GM12878 (cell line): ENCODE measurements around the gene PREP. TPM values are rescaled to one million over a fixed set of nuclear protein-coding genes. Genes with fewer than 3 reads are reported as not detected.

ENCODE experiments used
- ATAC-seq: fragments of 200-7000 bp; cut with Tn5 transposase; 3 replicates; pipeline ENCODE4 v1.9.1; 2020; ENCODE audit warnings: mild to moderate bottlenecking, moderate library complexity
- BruUV-seq: library from RNA; stranded (reverse); fragments of 400-500 nt; replicated peaks from 2 replicates; lab custom pipeline; 2021; lab: Mats Ljungman, UMichigan
- CTCF ChIA-PET: fragments of 300-600 bp; sonication (Branson Sonifier 250); formaldehyde crosslinking; extraction: SDS; loops from one replicate; lab custom pipeline; 2021; ENCODE audit warnings: inconsistent platforms; lab: Yijun Ruan, JAX
- POLR2A ChIA-PET: fragments of 350-600 bp; formaldehyde crosslinking; extraction: SDS; loops from one replicate; lab custom pipeline; 2021; ENCODE audit warnings: inconsistent platforms; lab: Charles Lee
- RAD21 ChIA-PET: fragments of 300-600 bp; sonication (Branson Sonifier 250); formaldehyde crosslinking; loops from one replicate; lab custom pipeline; 2023; ENCODE audit warnings: antibody characterized with exemption; ENCODE audit not compliant: unreplicated experiment; lab: Charles Lee
- SMC1A ChIA-PET: fragments of 300-600 bp; sonication (Branson Sonifier 250); formaldehyde crosslinking; loops from one replicate; lab custom pipeline; 2023; ENCODE audit not compliant: unreplicated experiment, uncharacterized antibody; lab: Charles Lee
- DNase-seq: peaks from one replicate; pipeline ENCODE4 v3.0.0-alpha.2; 2011; ENCODE audit warnings: low read depth, low spot score
- FAIRE-seq: peaks from 3 replicates; lab custom pipeline; 2011; peaks lifted over from hg19 to GRCh38; lab: Jason Lieb, UNC
- H2AFZ ChIP-seq: 2 replicates; pipeline ENCODE4 v1.6.0; 2011; ENCODE audit warnings: low read depth, low read length, control low read depth; ENCODE audit not compliant: control insufficient read depth
- H3K27ac ChIP-seq: 2 replicates; pipeline ENCODE4 v1.5.1; 2011; ENCODE audit warnings: control low read depth; ENCODE audit not compliant: control insufficient read depth, insufficient read depth
- H3K27me3 ChIP-seq, 2 experiments: replicated peaks in 1 of 2; 2 replicates each; pipeline versions ENCODE4 v1.6.0 to v1.6.1; 2011; ENCODE audit warnings: low read length in 1 of 2; ENCODE audit not compliant: control insufficient read depth in 2 of 2, insufficient read depth in 2 of 2
- H3K36me3 ChIP-seq, 2 experiments: 2 replicates each; pipeline ENCODE4 v1.5.1; 2011; ENCODE audit warnings: low read length in 1 of 2; ENCODE audit not compliant: control insufficient read depth in 2 of 2, insufficient read depth in 2 of 2
- H3K4me1 ChIP-seq: 2 replicates; pipeline ENCODE4 v1.6.1; 2011; ENCODE audit warnings: mild to moderate bottlenecking, low read length, moderate library complexity, mixed read lengths; ENCODE audit not compliant: control insufficient read depth, insufficient read depth
- H3K4me2 ChIP-seq: 2 replicates; pipeline ENCODE4 v1.6.0; 2011; ENCODE audit warnings: control low read depth; ENCODE audit not compliant: control insufficient read depth, insufficient read depth
- H3K4me3 ChIP-seq: fragments of 200-600 bp; sonication (generic); 2 replicates; pipeline ENCODE4 v1.5.1; 2016
- H3K79me2 ChIP-seq: 2 replicates; pipeline ENCODE4 v1.6.0; 2011; ENCODE audit warnings: low read length; ENCODE audit not compliant: control insufficient read depth, insufficient read depth
- H3K9ac ChIP-seq: 2 replicates; pipeline ENCODE4 v1.8.0; 2011; ENCODE audit warnings: low read length, control low read depth, mixed read lengths; ENCODE audit not compliant: control insufficient read depth, insufficient read depth
- H3K9me3 ChIP-seq: replicated peaks from 3 replicates; pipeline ENCODE4 v1.5.1; 2011; ENCODE audit warnings: mild to moderate bottlenecking, low read length; ENCODE audit not compliant: control insufficient read depth, insufficient read depth
- H4K20me1 ChIP-seq: 2 replicates; pipeline ENCODE4 v1.6.0; 2011; ENCODE audit not compliant: control insufficient read depth, insufficient read depth
- ASH2L ChIP-seq: fragments of 300-600, 200-600 bp; sonication (generic); IDR thresholded peaks from 2 replicates; pipeline ENCODE4 v1.6.1; 2017; ENCODE audit warnings: low read depth, mild to moderate bottlenecking, borderline replicate concordance
- CHD2 ChIP-seq: IDR thresholded peaks from 2 replicates; pipeline ENCODE4 v1.6.1; 2011; ENCODE audit warnings: low read depth, low read length, improper control_type of control experiment, borderline replicate concordance
- CHD4 ChIP-seq: fragments of 200-600 bp; sonication (generic); IDR thresholded peaks from 2 replicates; pipeline ENCODE4 v1.6.1; 2016; ENCODE audit warnings: mild to moderate bottlenecking
- KDM1A ChIP-seq: fragments of 200-600 bp; sonication (generic); IDR thresholded peaks from 2 replicates; pipeline ENCODE4 v1.6.1; 2016; ENCODE audit warnings: borderline replicate concordance
- NFYA ChIP-seq: IDR thresholded peaks from 2 replicates; pipeline ENCODE4 v1.6.1; 2011; ENCODE audit warnings: low read depth, mild to moderate bottlenecking, low read length, improper control_type of control experiment, borderline replicate concordance
- NR2C2 ChIP-seq: IDR thresholded peaks from 2 replicates; pipeline ENCODE4 v1.6.1; 2011; ENCODE audit warnings: borderline replicate concordance, low read depth; ENCODE audit not compliant: control insufficient read depth, insufficient read length
- NR2F1 ChIP-seq: fragments of 450-650 bp; conservative IDR thresholded peaks from 2 replicates; pipeline ENCODE4 v1.6.1; 2017; ENCODE audit warnings: mild to moderate bottlenecking
- NRF1 ChIP-seq: conservative IDR thresholded peaks from 2 replicates; pipeline ENCODE4 v1.6.1; 2011; ENCODE audit warnings: mild to moderate bottlenecking, low read depth, low read length, improper control_type of control experiment
- PRDM15 ChIP-seq: fragments of 450-650 bp; formaldehyde crosslinking; IDR thresholded peaks from 2 replicates; pipeline ENCODE4 v1.4.0; 2020; ENCODE audit warnings: mild to moderate bottlenecking, moderate library complexity
- RB1 ChIP-seq: fragments of 450-650 bp; formaldehyde crosslinking; IDR thresholded peaks from 2 replicates; pipeline ENCODE4 v1.6.1; 2017; ENCODE audit warnings: mild to moderate bottlenecking, borderline replicate concordance
- RCOR1 ChIP-seq: conservative IDR thresholded peaks from 2 replicates; pipeline ENCODE4 v1.6.1; 2012; ENCODE audit warnings: low read depth, low read length, improper control_type of control experiment
- SUPT20H ChIP-seq: IDR thresholded peaks from 2 replicates; pipeline ENCODE4 v1.6.1; 2011; ENCODE audit warnings: low read depth, mild to moderate bottlenecking, low read length, moderate library complexity, borderline replicate concordance; ENCODE audit not compliant: control insufficient read depth
- ZBED1 ChIP-seq: IDR thresholded peaks from 2 replicates; pipeline ENCODE4 v1.6.1; 2016; ENCODE audit warnings: borderline replicate concordance
- ZBTB40 ChIP-seq: fragments of 450-650 bp; IDR thresholded peaks from 2 replicates; pipeline ENCODE4 v1.6.1; 2016; ENCODE audit warnings: mild to moderate bottlenecking, moderate library complexity, borderline replicate concordance
- ZNF217 ChIP-seq: fragments of 450-650 bp; IDR thresholded peaks from 2 replicates; pipeline ENCODE4 v1.6.1; 2017; ENCODE audit warnings: antibody characterized with exemption, mild to moderate bottlenecking
- ZSCAN29 ChIP-seq: fragments of 450-650 bp; IDR thresholded peaks from 2 replicates; pipeline ENCODE4 v1.6.1; 2017; ENCODE audit warnings: mild to moderate bottlenecking, moderate library complexity
- WGBS: methylation state at CpG from one replicate; pipeline ENCODE4 v1.1.6; 2016; ENCODE audit warnings: low lambda C conversion rate; ENCODE audit not compliant: insufficient replicate concordance, insufficient coverage; ENCODE audit errors: missing lambda C conversion rate; 5-methylcytosine and 5-hydroxymethylcytosine counted together
- in situ Hi-C: fragments of 300-500 bp; cut with MboI; formaldehyde crosslinking; loops from 9 replicates; pipeline ENCODE4 v1.14.3; 2018; ENCODE audit warnings: mixed read lengths
- intact Hi-C: fragments of 100-400 bp; cut with micrococcal nuclease; formaldehyde crosslinking; loops from one replicate; pipeline ENCODE4 v1.14.2; 2022; ENCODE audit not compliant: unreplicated experiment
- polyA plus RNA-seq, 11 experiments: library from polyadenylated mRNA; depleted of rRNA in 4 of 11; unstranded in 6 of 11; stranded (reverse) in 5 of 11; fragments of >200 nt; fragmentation: Nextera tagmentation in 4 of 11; fragmentation: Illumina TruSeq in 1 of 11; extraction: Ambion mirVana in 4 of 11; extraction: Trizol in 1 of 11; gene quantifications; 1 replicate in 1 of 11; 2 replicates in 10 of 11; pipeline versions ENCODE4 v1.2.1 to v1.2.3, GENCODE V29; 2011 to 2016; ENCODE audit warnings: inconsistent platforms in 2 of 11, missing spikeins in 2 of 11, low read depth in 1 of 11
- total RNA-seq, 4 experiments: library from RNA; depleted of rRNA in 3 of 4; stranded (reverse); fragments of >200 nt in 3 of 4; fragmentation: Illumina TruSeq in 1 of 4; extraction: Trizol in 1 of 4; gene quantifications; 2 replicates each; pipeline versions ENCODE4 v1.2.1 to v1.2.3, GENCODE V29; 2013 to 2021

Gene PREP
- total and polyA plus RNA-seq, 10 of the 15 experiments (the other 5 are each of a cell fraction or from before 2014, with no cell fraction given), result 6.5 to 33.6 (median 18.1) TPM

- no peak for TF ChIP-seq ZSCAN29
Measured at GRCh38 chr6:105336986-105337385, 65.9 kb downstream of the PREP start (continued).

GRCh38 chr6:105332576-105332975, 70.3 kb downstream of the PREP start:
- no peaks in the 10 kb centered on the region for H3K9me3 ChIP-seq
- no peak overlapping the region for H3K4me2 ChIP-seq
- H3K79me2 ChIP-seq, result no peaks in the 10 kb centered on the region
- in situ Hi-C loops, result no loop called here
- no peaks in the 10 kb centered on the region for H3K4me1 ChIP-seq
- no TSS peak for BruUV-seq
- FAIRE-seq (no peak), ATAC-seq (no peak), DNase-seq (no peak)
- no peaks in the 10 kb centered on the region for H4K20me1 ChIP-seq
- no peak overlapping the region for H2AFZ ChIP-seq
- no peak overlapping the region for H3K27ac ChIP-seq
- no peaks in the 10 kb centered on the region for H3K27me3 ChIP-seq
- peaks cover 6 to 15% of the 10 kb centered on the region in 2 experiments for H3K36me3 ChIP-seq
- H3K9ac ChIP-seq, result no peak overlapping the region
- WGBS, result 100% methylated on average over 4 of the region's 4 CpGs
- POLR2A ChIA-PET, result no interaction called here
- RAD21 ChIA-PET, result no interaction called here
- CTCF ChIA-PET, result interaction anchor here (0.6 to 0.7 kb wide), 3 partner anchors 93 to 1009 kb away, joined by 3 read pairs; no protein-coding TSS in a partner anchor
- SMC1A ChIA-PET, result no interaction called here
- H3K4me3 ChIP-seq, result no peak overlapping the region
- intact Hi-C loops, result no loop called here
- no peak for TF ChIP-seq SUPT20H
- TF ChIP-seq ZNF217, result no peak
- TF ChIP-seq NFYA, result no peak
- TF ChIP-seq NR2F1, result no peak
- TF ChIP-seq ZBTB40, result no peak
- no peak for TF ChIP-seq NRF1
- TF ChIP-seq NR2C2, result no peak
- TF ChIP-seq ZBED1, result no peak
- no peak for TF ChIP-seq RB1
- no peak for TF ChIP-seq ASH2L
- no peak for TF ChIP-seq PRDM15
- TF ChIP-seq CHD4, result no peak
- TF ChIP-seq KDM1A, result no peak
- TF ChIP-seq RCOR1, result no peak
- TF ChIP-seq CHD2, result no peak
